ENCODE data around the gene BACH2.
"Not testable (repeated sequence)": the region's sequence is repeated elsewhere in the genome, so short reads cannot be mapped to it uniquely, and the experiment has no call there.

The BACH2 gene

GRCh38 chr6:90118581-90118980, 178.1 kb downstream of the BACH2 start:
- no peak overlapping the region for H3K4me3 ChIP-seq (ENCODE audit: low read depth, low read length)
- TF ChIP-seq, protein P1, sequence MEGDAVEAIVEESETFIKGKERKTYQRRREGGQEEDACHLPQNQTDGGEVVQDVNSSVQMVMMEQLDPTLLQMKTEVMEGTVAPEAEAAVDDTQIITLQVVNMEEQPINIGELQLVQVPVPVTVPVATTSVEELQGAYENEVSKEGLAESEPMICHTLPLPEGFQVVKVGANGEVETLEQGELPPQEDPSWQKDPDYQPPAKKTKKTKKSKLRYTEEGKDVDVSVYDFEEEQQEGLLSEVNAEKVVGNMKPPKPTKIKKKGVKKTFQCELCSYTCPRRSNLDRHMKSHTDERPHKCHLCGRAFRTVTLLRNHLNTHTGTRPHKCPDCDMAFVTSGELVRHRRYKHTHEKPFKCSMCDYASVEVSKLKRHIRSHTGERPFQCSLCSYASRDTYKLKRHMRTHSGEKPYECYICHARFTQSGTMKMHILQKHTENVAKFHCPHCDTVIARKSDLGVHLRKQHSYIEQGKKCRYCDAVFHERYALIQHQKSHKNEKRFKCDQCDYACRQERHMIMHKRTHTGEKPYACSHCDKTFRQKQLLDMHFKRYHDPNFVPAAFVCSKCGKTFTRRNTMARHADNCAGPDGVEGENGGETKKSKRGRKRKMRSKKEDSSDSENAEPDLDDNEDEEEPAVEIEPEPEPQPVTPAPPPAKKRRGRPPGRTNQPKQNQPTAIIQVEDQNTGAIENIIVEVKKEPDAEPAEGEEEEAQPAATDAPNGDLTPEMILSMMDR (conservative IDR thresholded peaks at IDR 0.05; ENCODE audit: low read depth, low read length) = no peak
- DNase-seq (ENCODE audit: low read depth) = no peak

DNA sequence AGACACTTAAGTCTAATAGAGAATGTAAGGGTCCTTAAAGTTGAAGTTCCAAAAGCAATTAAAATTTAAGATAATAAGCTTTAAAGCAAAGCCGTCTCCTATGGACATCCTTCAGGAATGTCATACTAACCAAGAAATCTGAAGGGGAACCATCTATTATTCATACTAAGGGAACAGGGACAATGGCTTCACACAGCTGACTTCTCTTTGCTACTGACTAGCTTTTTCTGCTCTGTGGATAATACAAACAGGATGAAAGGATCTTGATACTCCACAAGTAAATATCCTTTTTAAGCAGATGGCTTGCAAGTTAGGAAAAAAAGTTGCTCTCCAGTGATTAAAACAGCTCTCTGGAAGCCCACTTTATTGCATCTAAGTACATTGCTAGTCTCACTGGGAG, 178.6 kb downstream of the BACH2 start:
- H3K4me3 ChIP-seq (ENCODE audit: low read depth, low read length) = no peak overlapping the region
- no peak for DNase-seq (ENCODE audit: low read depth)
- TF ChIP-seq, protein P1 (conservative IDR thresholded peaks at IDR 0.05; ENCODE audit: low read depth, low read length) = no peak

GRCh38 chr6:90116126-90116525, 180.5 kb downstream of the BACH2 start:
- not testable (repeated sequence) for H3K4me3 ChIP-seq (ENCODE audit: low read depth, low read length); DNase-seq (ENCODE audit: low read depth)

GRCh38 chr6:90113389-90113788, 183.3 kb downstream of the BACH2 start:
- no peak for DNase-seq (ENCODE audit: low read depth)
- TF ChIP-seq, protein P1 (conservative IDR thresholded peaks at IDR 0.05; ENCODE audit: low read depth, low read length) = no peak
- H3K4me3 ChIP-seq (ENCODE audit: low read depth, low read length) = no peak overlapping the region

- no peak for DNase-seq (ENCODE audit: low read depth)
- no peak overlapping the region for H3K4me3 ChIP-seq (ENCODE audit: low read depth, low read length)
- TF ChIP-seq, protein P1 (conservative IDR thresholded peaks at IDR 0.05; ENCODE audit: low read depth, low read length) = no peak
Measured at GRCh38 chr6:90111387-90111786, 185.3 kb downstream of the BACH2 start.

DNA sequence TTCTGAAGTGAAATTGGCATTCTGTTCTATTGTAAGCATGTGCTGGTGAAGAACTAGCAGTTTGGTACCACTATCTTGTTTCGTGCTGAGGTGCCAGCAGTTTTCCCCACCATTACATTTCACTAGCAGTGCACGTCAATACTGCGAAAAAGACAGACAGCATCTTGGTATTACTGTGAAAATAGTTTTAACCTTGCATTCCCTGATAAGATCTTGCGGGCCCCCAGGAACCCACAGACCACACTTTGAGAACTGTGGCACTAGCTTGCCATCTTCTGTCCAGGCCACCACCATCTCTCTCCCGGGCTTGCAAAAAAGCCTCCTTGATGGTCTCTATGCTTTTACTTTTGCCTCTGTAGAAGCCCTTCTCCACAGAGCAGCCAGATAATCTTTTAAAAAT, 185.7 kb downstream of the BACH2 start:
- DNase-seq (ENCODE audit: low read depth) = no peak
- H3K4me3 ChIP-seq (ENCODE audit: low read depth, low read length) = no peak overlapping the region
- TF ChIP-seq, protein P1 (conservative IDR thresholded peaks at IDR 0.05; ENCODE audit: low read depth, low read length) = no peak

GRCh38 chr6:90109141-90109540, 187.5 kb downstream of the BACH2 start:
- DNase-seq (ENCODE audit: low read depth) = no peak
- no peak overlapping the region for H3K4me3 ChIP-seq (ENCODE audit: low read depth, low read length)
- TF ChIP-seq, protein P1 (conservative IDR thresholded peaks at IDR 0.05; ENCODE audit: low read depth, low read length) = no peak
